HG03060 (cell line): ENCODE measurements around the gene PLXNA2.

Experiments used
- ATAC-seq: cut with Tn5 transposase; IDR thresholded peaks from one replicate; pipeline ENCODE4 v1.9.1; 2021; ENCODE audit warnings: low read depth, moderate number of reproducible peaks; ENCODE audit not compliant: unreplicated experiment

The PLXNA2 gene

DNA sequence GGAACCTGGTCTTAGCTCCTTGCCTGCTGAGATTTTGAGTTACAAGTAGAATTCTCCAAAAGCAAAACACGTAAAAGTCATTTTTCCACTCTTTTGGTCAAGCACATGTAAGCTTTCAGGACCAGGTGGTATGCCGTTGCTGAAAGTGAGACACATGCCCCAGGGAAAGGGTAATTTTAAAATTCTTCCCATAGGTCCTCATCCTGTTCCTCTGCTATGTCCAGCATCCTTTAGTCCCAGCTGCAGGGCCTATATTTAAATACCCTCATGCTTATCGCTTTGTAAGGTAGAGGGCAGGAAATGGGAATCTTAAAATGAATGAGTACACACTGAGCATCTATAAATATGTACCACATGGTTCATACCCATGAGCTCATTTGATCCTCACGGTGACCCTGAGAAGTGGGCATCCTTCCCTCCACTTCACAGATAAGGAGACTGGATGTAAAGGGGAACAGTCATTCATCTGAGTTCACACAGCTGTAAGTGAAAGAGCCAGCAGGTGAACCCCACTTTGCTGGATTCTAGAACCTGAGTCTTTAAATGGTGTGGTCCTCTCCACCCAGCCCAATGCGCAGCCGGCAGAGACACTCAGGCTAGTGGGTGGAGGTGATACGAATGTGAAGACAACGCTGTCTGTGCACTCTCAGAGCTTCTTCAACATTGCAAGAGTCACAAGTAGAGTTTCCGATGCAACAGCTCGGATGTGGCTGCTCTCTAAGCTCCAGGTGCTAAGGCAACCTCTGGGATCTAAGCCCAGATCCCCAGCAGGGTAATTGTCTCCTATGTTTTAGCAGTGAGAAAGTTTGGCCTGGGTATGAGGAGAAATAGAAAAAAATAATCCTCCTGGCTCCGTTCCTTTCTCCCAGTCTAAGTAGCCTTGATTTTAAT is 163.5 kb downstream of the PLXNA2 start:
- no peak for ATAC-seq

DNA sequence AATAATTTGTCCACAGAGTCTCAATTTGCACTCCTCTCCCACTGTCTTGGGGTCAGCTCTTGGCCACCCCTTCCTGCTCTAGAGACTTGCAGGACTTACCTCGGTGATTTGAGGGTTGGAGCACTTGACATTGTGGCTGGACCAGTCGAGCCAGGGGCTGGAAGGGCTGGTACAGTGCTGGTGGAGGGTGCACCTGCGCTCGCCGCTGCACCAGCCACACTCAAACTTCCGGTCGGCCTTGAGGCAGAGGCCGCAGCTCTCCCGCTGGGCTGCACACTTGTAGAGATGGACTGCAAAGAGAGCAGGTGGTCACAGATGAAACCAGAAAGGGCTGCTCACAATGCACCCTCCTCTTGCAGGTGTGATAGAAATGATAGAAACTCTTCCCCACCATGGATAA is 165.0 kb downstream of the PLXNA2 start:
- no peak for ATAC-seq

DNA sequence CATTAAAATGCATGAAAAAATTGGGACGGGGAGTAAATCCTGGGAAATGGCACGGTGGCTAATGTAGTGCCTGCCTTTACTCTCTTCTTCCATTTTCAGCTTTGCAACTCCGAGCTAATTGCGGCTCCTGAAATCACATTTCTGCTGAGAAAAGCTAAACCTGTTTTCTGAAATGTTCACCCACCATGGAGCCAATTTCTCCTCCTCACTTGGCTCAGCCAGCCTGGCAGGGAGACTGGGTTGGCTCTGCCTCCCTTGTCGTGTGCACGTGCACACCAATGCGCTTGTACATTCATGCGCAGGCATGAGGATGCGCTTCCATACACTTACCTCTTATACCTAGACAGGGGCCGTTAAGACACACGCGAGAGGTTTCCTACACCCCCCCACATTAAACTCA is 165.4 kb downstream of the PLXNA2 start:
- no peak for ATAC-seq

DNA sequence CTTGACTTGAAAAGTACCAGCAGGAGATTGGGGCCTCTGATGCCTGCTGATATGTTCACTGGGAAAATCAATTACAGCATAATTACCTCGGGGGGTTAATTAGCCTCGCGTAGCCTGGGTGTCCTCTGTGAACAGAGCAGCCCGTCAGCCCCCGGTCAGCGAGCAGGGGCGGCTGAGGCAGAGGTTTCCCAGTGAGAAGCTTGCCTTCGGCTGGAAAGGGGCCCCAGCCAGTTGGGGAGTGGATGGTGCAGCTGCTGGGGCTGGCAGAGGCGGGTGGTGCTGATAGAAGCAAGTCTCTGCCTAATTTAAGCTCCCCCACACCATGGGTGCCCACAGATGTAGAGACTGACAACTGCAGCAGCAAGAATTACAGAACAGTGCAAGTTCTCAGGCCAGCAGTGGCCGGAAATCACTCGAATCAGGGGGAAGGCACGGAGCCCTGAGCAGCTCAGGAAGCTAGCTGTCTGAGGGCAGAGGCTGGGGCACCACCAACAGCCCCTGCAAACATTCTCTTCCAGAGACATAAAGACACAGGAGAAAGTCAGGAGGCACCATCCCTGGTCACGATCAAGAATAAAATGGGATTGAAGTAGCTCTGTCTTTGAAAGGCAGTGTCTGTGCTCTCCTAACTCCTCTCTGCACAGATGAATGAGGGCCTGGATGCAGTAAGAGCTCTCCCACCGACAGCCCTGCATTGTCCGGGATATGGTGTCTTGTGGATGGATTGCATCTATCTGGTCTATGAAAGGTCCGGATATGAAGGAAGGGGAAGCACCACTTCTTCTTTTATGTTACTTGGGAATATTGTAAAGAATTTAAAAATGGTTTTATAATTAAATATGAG is 166.7 kb downstream of the PLXNA2 start:
- no peak for ATAC-seq

DNA sequence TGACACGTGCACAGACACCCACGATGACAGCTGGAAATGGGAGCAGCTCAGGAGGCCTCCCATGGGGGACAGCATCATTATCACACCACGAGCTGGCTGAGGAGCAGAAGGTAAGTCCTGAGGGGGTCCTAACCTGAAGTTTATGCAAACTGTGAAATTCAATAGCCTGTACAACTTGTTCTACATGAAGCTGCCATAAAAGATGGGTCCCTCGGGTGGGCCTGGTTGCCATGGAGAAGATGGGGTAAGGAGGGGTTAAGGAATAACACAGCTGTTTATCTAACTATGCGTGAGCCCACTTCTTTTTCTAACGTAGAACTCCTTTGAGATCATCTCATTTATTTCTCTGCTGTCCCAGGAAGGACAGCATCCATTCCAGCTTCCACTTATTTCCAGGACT is 169.8 kb downstream of the PLXNA2 start:
- ATAC-seq: no peak

DNA sequence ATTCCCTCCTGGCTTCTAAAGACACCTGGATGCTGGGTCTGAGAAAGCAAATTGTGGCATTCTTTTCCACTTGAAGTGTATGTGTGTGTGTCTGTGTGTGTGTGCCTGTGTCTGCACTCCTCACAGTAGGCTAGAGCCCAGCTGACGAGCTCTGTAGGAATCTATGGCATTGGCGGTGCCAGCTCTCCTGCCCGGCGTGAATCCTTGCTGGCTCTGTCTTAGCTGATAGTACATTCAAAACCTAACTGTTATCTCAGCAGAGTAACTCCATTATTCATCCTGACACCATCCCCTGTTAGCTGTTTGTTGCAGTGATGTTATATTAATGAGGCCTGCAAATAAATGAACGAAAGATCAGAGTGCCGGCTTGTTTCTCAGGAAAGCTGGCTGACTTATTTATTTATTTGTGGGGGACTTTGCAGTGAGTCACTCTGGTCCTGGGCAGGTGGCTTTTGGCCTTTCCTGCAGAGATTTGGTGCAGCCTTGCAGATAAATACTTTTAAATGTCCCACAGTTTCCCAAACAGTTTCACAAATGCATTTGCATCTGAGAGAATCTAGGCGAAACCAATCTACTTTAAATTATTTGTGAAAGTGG is 172.7 kb downstream of the PLXNA2 start:
- no peak for ATAC-seq

DNA sequence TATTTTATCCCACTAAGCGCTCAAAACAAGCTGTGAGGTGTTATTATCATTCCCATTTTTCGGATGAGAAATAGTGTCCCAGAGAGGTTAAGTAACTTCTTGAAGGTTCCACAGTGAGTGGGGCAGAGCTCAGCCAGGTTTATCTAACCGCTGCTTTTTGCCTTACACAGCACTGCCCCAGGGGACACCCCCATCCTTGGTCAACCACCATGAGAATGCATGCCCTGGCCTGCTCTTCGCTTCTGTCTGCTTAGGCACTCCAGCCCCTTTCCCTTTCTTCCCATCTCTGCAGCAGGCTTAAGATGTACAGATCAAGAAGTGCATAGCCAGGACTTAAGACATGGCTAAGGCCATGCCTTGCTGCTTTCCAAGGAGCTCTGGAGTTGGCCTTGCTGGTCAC is 174.3 kb downstream of the PLXNA2 start:
- no peak for ATAC-seq

DNA sequence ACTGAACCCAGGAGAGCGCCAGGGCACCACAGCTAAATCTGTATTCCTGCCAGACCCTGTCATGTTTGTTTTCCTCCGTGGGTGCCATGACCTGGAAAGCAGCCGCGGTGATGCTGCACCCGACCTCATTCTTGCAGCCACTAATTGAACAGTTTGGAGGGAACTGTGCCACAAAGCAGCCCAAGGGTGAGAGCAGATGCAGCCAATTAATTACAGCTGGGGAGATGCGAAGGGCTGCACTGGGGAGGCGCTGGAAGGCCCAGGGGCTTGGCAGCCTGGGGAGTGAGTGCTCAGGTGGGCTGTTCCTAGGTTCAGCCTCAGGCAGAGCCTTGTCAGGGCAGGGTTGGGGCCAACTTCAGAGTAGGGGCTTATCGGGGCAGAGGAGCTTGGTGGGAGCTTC is 174.9 kb downstream of the PLXNA2 start:
- ATAC-seq: no peak

DNA sequence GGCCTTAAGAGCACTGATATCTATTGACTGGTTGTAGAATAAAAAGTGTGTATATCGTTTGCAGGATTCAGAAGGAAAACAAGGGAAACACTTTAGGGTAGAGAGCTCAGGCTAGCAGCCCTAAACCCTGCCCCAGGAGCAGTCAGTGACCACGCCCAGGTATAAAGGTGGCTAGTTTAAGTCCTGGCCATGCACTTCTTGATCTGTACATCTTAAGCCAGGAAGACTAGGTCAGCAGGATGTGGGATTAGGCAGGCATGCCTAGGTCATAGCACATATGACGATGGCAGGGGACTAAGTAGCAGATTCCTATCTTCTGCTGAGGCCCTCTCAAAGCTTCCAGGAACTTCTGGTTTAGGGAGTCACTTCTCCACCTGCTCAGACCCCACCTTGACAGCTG is 175.3 kb downstream of the PLXNA2 start:
- no peak for ATAC-seq

DNA sequence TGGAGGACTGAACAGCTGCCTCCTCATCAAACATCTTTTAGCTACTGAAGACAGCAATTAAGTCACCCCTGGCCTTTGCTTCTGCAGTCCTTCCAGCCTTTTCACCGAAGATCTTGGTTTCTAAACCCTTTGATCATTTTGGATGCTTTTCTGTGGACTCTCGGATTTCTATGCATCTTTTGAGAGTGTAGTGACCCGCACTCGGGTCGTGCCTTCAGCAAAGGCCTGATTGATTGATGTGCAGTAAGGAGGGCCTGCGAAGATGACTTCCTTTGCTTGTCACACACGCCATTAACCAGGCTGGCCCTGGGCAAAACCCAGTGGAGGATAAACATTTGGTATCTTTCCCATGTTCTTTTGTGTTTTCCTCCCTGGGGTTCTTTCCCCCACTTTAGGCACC is 175.8 kb downstream of the PLXNA2 start:
- no peak for ATAC-seq

DNA sequence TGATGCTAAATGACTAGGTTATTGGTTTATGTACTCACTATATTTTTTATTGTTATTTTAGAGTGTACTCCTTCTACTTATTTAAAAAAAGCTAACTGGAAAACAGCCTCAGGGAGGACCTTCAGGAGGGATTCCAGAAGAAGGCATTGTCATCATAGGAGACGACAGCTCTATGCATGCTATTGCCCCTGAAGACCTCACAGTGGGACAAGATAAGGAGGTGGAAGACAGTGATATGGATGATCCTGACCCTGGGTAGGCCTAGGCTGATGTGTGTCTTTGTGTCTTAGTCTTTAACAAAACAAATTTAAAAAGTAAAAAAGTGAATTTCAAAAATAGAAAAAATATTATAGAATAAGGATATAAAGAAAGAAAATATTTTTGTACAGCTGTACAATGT is 177.6 kb downstream of the PLXNA2 start:
- no peak for ATAC-seq

DNA sequence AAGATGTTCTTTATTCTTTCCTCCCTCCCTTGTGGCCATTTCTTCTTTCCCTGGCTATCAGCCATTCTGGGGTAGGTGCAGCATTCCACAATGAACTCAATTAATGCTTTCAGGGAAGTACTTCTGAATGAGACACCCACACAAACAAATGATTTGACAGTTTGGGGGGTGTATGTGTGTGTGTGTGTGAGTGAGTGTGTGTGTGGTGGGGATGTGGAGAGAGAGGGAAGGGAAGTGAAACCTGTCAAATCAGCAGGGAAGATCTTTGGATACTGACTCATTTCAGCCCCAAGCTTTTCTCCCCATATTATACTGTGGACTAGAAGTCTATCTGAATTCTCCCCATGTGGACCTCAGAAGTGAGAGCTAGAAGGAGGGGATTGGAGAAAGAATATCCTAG is 178.3 kb downstream of the PLXNA2 start:
- ATAC-seq: no peak

DNA sequence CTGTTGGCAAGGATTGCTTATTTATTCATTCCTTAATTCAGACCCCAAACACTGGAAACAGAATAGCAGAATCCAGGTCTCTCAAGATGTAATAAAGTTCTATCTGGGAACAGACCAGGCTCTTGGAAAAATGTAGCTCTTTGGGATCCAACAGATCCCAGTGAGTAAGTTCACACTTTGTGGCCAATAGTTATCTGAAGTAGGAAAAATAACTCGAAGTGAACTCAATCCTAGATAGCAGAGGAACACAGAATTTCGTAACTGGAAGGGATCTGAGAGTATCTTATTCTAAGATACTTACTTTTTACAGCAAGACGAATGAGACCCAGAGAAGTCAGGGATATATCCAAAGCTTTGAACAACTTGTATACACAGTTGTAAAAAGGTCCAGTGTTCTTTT is 182.6 kb downstream of the PLXNA2 start:
- no peak for ATAC-seq

DNA sequence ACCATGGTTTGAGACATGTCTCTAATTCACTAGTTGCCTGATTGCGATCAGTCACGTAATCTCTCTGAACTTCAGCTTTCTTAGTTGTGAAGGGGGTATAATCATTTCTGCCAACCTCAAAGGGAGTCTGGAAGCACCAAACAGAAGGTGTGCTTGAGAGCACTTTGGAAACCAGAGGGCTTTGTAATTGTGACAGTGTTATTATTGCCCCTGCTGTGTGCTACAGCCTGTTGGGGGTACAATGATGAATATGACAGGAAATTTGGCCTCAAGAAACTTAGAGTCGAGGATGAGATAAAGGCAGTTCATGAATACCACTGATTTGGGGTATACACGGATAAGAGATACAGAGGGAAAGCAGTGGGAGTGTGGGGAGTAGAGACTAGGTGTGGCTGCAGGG is 183.1 kb downstream of the PLXNA2 start:
- no peak for ATAC-seq

DNA sequence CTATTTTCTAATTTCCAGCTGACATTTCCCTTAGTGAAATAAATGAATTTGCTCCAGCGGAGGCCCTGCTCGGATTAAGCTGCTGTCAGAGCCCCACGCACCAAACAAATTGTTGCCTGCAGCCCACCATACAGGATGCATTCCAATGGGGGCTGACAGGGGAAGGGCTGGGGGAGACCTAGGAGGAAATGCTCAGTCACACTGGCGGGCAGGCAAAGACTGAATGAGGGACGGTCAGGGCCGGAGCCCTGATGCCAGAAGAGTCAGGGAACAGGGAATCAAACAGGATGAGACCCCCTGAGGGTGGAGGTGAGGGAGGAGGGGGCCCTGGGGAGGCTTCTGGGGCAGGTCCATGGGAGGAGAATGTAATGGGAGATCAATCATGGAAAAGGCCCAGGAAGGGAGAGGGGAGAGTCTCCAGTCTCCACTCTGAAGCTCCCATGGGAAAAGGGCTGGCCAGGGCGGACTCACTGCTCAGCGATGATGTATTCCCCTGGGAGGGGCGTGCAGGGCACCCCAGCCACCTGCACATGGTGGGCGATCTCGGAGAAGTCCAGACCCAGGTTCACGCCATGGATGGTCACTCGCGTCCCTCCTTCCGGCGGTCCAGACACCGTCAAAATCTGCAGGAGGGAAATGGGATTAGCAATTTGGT is 183.8 kb downstream of the PLXNA2 start:
- no peak for ATAC-seq

DNA sequence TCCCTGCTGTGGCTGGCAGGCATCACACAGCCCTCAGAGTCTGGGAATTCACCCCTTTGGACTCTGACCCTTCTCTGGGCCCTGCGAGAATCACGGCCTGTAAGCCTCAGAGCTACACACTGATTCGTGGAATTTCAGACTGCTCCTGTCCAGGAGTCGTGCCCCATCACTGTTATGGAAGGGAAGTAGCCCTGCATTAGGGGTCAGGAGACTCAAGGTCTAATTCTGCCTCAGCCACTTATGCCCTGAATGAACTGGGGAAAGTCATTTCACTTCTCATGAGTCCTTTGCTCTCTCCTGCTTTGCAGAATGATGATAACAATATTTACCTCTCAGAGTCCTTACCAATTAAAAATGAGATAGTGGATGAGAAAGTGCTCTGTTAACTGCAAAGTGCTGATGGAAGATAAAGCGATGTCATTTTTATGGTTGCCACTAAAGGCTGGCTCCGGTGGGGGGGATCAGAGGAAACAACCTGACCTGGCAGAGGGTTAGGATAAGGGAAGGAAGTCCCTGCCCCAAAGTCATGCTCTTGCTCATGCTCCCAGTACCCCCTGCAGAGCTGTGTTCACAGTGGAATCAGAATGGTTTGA is 184.7 kb downstream of the PLXNA2 start:
- ATAC-seq: no peak

DNA sequence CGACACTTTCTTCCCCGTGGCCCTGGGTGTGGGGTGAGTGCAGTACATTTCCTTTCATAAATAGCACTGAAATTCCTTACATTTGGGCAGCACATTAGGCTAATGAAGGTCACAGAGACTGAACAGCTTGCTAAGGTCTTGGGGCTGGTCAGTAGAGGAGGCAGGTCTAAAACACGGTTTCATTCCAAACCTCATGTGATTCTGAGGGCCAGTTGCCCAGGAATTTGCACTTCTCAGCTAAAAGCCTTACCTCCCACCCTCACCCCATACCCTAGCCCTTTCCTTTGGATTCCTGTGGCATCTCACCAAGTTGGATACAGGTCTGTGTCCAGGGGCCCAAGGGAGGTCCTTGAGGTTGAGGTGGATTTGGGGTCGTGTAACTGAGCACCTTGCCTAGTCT is 185.4 kb downstream of the PLXNA2 start:
- ATAC-seq: no peak

DNA sequence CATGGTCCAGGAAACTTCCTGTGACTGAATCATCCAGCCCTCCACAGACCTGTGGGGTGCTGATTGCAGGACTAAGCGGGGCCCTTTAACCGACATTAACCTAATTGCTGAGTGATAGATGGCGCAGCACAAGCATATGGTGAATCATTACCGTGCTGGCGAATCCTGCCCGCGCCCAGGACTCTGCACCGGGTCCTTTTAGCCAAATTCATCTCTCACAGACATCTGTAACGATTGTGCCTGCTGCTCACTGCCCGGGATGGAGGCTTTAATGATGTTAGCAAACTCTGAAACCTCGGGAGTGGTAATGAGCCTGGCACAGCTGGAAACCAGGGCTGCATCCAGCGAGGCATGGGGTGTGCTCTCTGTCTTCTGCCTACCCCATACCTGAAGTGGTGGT is 185.9 kb downstream of the PLXNA2 start:
- no peak for ATAC-seq

DNA sequence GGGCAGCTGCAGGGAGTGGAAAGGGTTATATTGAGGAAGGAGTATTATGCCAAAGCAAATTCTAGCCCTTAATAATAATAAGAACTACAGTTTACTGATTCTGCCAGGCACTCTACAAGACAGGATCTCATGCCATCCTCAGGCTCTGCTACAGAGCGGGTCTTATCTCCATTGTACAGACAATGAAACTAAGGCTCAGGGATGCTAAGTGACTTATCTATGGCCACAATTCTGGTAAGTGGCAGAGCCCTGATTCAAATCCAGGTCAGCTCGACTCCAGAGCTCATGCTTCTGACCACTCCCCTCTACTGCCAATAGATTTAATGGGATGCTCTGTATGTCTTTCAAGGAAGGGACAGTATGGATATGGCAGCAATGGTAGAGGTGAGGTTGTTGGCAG is 187.1 kb downstream of the PLXNA2 start:
- ATAC-seq: no peak

DNA sequence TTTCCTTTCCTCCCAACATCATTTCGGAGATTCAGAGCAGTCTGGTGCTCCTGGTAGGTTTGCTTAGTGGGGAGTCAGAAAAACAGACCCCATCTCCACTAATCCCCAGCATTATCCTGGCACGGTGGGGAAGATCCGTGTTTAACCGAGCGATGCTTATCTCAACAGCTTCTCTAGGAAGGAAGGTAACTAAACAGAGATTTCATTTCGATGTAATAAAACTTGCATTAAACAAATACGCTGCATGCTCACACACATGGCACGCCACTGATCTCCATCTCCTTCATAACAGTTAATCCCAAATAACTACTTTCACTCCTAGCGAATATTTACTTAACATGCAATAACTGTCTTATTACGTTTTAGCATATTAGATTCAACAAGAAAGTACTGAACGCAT is 188.6 kb downstream of the PLXNA2 start:
- ATAC-seq: no peak
